Endothelial cell of umbilical vein (primary cell): ENCODE data around the gene EFHC1.

Source experiments
- CTCF ChIP-seq, 2 donors: IDR thresholded peaks; 1 replicate in 1 of 2; 2 replicates in 1 of 2; pipeline ENCODE4 v1.5.1; 2011; ENCODE audit warnings: low read length in 2 of 2, mild to moderate bottlenecking in 2 of 2, moderate library complexity in 2 of 2, control low read depth in 1 of 2, inconsistent platforms in 1 of 2, low read depth in 1 of 2; ENCODE audit not compliant: insufficient read depth in 1 of 2; ENCODE audit errors: extremely low read depth in 1 of 2
- EZH2 ChIP-seq: IDR thresholded peaks from 2 replicates; pipeline ENCODE4 v1.6.1; 2012; ENCODE audit warnings: borderline replicate concordance, low read depth, mild to moderate bottlenecking, moderate library complexity, low read length, inconsistent platforms; ENCODE audit not compliant: severe bottlenecking
- GATA2 ChIP-seq: IDR thresholded peaks from 2 replicates; pipeline ENCODE4 v1.7.0; 2011; ENCODE audit warnings: low read depth, mild to moderate bottlenecking, moderate library complexity, mixed read lengths, low read length; ENCODE audit not compliant: insufficient read length, insufficient read depth
- MAX ChIP-seq: IDR thresholded peaks from 2 replicates; pipeline ENCODE4 v1.6.1; 2011; ENCODE audit not compliant: insufficient read depth, insufficient read length
- MYC ChIP-seq: IDR thresholded peaks from one replicate; pipeline ENCODE4 v1.6.1; 2011; ENCODE audit warnings: mild to moderate bottlenecking, low read depth, low read length
- POLR2A ChIP-seq: IDR thresholded peaks from 2 replicates; pipeline ENCODE4 v1.6.1; 2012; ENCODE audit warnings: low read depth, mild to moderate bottlenecking, control low read depth, low read length
- POLR2AphosphoS5 ChIP-seq: IDR thresholded peaks from 2 replicates; pipeline ENCODE4 v1.6.1; 2012; ENCODE audit warnings: low read depth, mild to moderate bottlenecking, control low read depth, low read length, moderate library complexity; ENCODE audit not compliant: insufficient read depth

DNA sequence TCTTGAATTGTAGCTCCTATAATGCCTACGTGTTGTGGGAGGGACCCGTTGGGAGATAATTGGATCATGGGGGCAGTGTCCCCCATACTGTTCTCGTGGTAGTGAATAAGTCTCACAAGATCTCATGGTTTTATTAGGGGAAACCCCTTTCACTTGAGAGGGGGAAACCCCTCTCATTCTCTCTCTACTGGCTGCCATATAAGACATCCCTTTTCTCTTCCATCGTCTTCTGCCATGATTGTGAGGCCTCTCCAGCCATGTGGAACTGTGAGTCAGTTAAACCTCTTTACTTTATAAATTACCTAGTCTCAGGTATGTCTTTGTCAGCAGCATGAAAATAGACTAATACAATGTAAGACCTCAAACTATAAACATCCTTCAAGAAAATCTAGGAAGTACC is 35.1 kb upstream of the EFHC1 start:
- TF ChIP-seq POLR2AphosphoS5 (no peak), CTCF (IDR thresholded peaks at IDR 0.05; ENCODE audit: extremely low read depth in 1 of 2, insufficient read depth in 1 of 2, low read depth in 1 of 2, low read length in 2 of 2) (no peak), EZH2 (no peak), POLR2A (no peak), MAX (no peak), MYC (no peak), GATA2 (no peak)
